Measurements from ENCODE around the gene ORAI2.
"Not testable (repeated sequence)": the region's sequence is repeated elsewhere in the genome, so short reads cannot be mapped to it uniquely, and the experiment has no call there.

ORAI2 gene

DNA sequence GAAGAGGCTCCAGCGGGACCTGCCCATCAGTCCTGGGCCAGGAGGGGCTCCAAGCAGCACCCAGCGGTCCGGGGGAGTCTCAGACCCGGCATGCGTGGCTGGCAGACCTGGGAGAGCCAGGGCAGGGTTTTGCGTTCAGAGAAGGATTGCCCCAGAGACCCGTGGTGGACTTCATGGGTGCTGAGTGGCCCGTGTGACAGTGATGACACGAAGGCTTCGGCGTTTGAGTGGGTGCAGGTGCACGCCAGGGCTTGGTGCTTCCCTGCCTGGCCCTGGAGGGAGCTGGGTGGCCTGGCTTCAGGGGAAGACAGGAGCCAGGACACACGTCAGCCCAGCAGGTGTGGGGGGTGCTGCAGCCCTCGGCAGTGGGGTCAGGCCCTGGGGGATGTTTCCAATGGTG is 13.9 kb downstream of the ORAI2 start:
- no peak for DNase-seq

DNA sequence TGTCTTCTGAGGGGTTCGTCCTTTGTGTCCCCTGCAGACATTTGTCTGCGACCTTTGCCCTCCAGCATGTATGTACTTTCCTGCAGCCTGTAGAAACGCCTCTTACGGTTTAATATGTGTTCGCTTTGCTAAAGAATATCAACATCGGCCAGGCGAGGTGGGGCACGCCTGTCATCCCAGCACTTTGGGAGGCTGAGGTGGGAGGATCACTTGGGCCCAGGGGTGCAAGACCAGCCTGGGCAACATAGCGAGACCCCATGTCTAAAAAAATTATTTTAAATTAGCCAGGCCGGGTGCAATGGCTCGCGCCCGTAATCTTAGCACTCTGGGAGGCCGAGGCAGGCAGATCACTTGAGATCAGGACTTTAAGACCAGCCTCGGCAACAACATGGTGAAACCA is 15.8 kb downstream of the ORAI2 start:
- DNase-seq: no peak

DNA sequence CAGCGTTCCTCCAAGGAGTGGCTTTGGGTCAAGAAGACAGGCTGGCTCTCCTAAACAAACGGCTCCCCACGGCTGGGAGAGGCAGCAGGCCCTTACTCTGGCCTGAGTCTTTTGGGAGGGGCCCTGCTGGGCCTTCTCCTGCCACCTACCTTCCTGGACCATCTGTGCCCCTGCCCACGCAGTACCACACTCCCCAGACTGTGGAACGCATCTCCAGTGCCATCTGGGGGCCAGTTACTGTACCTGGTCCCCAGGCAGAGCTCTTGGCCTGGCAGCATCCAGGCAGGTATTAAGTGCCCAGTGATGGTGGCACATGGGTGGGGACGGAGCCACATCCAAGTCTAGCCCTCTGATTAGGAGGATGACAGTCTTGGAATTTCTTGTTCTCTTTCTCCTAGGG is 16.9 kb downstream of the ORAI2 start:
- no peak for DNase-seq

DNA sequence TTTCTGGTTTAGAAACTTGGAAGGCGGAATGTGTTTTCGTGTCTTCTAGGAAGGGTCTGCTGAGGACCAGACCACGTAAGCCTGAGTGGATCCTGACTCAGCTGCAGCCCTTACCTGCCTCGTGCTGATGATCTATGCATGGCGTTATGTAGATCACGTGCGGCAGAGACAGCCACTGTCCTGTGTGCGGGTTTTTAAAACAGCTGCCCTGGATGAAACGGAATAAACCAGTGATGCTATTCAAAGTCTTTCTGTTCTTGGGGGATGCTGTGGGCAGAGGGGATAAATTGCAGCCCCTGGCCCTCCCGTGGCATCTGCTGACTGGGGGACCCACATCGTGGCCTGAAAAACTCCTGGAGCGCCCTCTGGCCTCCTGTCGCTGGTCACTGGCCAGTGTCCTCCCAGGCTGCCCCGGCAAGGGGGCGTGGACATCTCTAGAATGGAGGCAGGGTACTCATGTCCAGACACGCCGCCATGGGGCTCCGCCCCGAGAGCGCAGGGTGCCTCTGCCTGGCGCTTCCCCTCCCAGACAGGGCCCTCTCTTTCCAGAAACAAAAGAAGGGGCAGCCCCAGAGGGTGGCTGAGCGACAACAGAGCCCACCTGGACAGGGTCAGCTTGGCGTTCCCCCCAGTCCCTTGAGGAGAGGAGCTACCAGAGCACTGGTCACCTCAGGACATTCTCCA is 18.1 kb downstream of the ORAI2 start:
- no peak for DNase-seq

DNA sequence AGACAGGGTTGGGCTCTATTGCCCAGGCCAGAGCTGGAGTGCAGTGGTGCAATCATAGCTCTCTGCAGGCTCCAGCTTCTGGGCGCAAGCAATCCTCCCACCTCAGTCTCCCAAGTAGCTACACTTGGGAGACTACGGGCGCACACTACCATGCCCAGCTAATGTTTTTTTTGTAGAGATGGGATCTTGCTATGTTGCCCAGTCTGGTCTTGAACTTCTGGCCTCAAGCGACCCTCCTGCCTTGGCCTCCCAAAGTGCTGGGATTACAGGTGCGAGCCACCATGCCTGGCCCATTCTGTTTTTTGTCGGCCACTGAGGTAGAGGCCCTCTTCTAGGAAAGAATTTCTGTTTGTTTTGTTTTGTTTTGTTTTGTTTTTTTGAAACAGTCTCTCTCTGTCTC is 19.1 kb downstream of the ORAI2 start:
- DNase-seq: no peak

DNA sequence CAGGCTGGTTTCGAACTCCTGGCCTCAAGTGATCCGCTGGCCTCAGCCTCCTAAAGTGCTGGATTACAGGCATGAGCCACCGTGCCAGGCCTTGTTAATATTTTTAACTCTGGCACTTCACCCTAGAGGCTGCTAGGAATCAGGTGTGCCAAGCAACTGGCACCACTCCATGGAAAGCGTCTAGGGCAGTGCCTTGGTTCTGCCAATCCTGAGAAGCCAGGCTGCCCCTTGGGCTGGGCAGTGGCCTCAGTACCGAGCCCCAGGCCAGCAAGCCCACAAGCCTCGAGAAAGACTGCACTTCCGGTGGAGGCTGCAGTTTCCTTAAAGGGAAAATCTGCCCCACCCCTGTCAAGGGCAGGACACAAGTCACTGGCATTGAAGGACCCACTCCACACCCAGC is 19.9 kb downstream of the ORAI2 start:
- DNase-seq: no peak

DNA sequence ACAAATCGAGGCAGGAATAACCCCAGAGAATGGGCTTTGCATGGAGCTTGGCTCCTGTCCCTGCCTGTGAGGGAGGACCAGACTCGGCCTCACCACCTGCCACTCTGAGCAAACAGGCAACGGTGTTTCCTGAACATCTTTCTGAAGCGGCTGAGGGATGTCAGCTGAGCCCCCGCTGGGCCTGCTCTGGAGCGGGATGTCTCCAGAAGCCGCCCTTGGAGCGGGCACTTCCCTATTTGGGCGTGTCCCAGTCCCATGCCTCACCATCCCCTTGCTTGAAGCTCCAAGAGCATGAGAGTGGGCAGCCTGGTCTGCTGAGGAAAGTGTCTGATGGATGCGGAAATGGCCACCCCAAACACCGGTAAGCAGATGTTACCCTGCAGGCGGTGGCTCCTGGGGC is 21.1 kb downstream of the ORAI2 start:
- no peak for DNase-seq

DNA sequence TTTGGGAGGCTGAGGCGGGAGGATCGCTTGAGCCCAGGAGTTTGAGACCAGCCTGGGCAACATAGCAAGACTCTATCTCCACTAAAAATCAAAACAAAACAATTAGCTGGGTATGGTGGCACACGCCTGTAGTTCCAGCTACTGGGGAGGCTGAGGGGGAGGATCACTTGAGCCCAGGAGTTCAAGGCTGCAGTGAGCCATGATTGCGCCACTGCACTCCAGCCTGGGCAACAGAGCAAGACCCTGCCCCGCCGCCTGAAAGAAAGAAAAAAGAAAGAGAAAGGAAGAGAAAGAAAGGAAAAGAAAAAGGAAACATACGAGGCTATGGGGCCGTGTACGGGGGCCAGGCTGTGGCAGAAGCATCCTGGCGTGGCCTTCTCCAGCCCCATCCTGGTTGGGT is 21.6 kb downstream of the ORAI2 start:
- DNase-seq: not testable (repeated sequence)

DNA sequence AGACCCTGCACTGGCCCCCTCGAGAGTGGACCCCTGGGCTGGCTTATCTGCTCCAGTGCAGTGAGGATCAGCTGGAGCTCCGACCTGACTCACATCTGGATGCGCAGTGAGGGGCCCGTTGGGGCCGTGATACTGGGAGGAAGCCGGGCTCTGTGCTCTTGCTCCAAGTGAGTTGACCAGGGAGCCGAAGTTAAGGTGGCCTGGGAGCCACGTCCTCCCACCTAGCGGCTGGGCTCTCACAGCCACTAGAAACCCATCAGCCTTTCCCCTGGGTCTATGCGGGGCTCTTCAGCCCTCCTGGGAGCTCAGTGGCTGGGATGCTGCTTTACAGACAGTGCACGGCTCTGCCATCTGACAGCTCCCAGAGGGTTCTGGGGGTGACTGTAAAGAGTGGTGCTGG is 22.2 kb downstream of the ORAI2 start:
- DNase-seq: no peak

DNA sequence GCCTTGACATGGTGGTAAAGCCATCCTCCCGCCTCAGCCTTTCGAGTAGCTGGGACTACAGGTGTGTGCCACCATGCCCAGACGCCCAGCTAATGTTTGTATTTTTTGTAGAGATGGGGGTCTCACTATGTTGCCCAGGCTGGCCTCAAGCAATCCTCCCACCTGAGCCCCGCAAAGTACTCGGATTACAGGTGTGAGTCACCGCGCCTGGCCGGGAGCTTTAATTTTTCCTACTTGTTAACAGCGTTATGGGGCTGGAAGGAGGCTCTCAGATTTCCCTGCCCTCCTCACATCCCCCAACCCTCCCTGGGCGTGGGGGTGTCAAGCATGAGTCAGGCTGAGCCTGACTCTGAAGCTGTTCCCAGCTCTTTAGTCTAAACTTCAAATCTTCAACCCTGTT is 23.0 kb downstream of the ORAI2 start:
- no peak for DNase-seq

DNA sequence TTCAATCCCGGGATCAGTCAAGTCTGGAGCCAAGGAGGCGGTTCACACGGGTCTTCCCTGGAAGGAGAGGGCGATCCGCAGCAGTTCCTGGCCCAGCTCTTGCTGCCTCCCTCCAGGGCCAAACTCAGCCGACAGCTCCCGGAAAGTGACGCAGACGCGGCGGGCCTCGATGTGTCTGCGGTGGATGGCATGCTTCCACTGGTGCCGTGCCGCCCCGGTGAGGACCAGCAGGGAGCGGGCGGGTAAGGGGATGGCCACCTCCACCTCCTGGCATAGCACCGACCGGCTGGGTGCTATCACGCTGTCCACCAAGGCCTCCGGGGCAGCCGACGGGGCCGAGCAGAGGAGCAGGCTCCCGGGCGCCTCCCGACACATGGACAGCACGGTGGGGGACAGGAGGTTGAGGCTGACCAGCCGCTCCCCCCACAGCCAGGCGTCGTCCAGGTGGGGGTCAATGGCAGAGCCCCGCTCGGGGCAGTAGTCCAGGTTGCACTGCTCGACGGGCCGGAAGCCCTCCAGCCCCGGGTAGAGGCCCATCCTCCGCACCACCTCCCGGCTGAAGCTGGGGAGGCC is 24.1 kb downstream of the ORAI2 start:
- DNase-seq: no peak

DNA sequence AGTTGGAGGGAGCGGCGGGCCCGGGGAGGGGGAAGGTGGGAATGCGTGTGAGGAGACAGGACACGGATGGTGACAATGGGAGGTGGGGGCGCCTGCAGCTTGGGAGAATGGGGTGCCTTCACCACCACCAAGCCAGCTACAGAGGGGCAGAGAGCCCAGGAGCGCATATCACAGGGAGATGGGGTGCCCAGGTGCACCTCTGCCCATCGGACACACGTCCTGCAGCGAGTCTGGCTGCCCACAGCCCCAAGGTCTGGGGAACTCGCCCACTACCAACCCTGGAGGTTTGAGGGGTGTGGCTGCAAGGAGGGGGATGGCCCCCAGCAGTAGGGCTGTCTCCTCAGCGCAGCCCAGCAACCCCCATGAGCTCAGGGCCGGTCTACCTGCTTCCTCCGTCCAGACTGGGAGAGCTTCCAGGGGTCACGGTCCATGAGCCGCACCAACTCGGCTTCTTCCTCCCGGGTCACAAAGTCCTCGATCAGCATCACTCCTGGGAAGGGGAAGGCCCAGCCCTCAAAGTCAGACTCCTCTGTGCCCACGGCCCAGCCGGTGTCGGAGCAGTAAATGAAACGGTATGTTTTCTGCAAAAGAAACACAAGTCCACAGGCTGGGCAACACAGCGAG is 26.0 kb downstream of the ORAI2 start:
- no peak for DNase-seq

DNA sequence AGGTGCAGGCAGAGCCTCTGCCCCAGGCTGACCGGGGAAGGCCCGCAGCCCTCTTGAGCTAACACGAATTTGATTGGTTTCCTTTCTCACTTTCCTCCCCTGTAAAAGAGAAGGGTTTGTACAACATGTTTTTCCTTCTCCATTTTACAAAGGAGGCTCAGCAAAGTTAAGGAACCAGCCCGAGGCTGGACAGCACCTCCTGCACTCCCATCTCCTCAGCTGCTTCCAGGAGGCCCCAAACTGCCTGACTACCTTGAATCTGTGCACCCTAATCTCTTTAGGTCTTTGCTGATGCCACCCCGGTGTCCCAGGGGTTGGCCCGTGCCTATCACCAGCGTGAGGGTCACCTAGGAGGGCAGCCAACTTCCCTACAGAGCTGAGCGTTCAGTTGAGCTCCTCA is 27.1 kb downstream of the ORAI2 start:
- DNase-seq: no peak

DNA sequence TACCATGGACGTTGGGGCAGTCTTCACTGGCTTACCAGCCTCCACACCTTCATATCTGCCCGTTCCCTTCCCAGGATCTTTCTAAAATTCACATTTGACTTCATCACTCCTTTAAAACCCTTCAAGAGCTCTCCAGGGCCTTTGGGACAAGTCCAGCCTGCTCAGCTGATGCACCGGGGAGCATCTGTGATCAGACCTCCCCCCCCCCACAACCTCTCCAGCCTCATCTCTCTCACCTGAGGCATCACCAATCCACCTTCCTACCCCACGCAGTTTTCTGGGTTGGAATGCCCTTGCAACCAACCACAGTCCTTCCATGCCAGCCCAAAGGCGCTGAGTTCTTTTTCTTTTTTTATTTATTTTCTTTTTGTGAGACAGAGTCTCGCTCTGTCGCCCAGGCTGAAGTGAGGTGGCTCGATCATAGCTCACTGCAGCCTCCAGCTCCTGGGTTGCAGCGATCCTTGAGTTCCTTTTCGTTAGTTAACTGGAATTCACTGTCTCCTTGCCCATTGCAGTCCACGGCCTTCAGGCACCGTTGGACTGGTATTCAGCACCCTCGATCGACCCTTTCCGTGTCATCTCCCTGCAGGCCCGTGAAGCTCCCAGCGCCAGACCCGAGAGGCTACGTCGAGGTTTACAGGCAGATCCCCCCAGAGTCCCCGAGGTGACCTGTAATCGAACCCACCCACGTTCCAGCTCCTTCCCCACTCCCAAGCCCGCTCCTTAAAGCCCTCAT is 30.6 kb downstream of the ORAI2 start:
- DNase-seq: no peak

DNA sequence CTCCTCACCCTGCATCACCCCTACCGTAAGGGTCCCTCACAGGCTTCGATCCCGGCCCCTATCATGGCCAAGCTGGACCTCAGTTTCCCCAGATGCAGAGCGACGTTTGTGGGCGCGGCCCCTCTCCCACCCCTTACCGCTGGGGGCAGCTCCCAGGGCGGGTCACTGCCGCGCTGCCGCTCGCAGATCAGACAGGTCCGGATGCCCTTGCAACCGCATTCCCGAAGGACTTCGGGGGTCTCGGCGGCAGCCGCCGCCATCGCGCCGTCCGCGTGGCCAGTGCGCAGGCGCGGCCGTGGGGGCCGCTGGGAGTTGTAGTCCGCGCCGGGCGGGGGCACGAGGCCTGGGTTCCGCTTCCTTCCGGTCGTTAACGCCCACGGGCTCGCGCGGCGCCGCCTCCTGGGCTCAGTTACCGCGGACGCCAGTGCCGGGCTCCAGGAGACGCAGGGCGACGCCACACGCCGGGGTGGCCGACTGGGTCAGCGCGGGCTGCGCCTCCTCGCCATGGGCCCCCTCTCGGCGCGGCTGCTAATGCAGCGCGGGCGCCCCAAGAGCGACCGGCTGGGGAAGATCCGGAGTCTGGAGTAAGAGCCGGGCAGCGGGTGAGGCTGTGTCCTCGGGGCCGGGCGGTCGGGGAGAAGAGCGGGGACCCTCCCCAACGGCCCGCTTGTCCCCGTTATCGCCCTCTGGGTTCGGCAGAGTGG is 31.4 kb downstream of the ORAI2 start, which contains the start of the genes ALKBH4 and LRWD1:
Gene ALKBH4, minus strand, starts transcription at position 287 of the 704 bp plus-strand sequence. Its CDS starts 27 bp downstream, at position 260.
Gene LRWD1, plus strand, starts transcription at position 408 of the 704 bp plus-strand sequence. Its CDS starts 97 bp downstream, at position 505.
- DNase-seq: peak; percentile 75

DNA sequence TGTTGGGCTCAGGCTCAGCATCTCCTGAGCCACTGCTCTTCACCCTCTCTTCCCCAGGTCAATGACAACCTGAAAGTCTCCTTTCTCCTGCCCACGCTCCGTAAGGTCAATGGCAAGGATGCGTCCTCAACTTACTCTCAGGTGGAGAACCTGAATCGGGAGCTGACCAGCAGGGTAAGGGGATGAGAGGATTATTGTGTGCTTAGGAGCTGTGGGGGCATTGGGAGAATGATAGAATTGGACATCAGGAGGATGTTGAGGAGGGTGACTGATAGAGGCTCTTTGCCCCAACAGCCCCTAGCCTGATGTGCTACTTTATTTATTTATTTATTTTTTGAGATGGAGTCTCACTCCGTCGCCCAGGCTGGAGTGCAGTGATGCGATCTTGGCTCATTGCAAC is 32.7 kb downstream of the ORAI2 start:
- DNase-seq: no peak

DNA sequence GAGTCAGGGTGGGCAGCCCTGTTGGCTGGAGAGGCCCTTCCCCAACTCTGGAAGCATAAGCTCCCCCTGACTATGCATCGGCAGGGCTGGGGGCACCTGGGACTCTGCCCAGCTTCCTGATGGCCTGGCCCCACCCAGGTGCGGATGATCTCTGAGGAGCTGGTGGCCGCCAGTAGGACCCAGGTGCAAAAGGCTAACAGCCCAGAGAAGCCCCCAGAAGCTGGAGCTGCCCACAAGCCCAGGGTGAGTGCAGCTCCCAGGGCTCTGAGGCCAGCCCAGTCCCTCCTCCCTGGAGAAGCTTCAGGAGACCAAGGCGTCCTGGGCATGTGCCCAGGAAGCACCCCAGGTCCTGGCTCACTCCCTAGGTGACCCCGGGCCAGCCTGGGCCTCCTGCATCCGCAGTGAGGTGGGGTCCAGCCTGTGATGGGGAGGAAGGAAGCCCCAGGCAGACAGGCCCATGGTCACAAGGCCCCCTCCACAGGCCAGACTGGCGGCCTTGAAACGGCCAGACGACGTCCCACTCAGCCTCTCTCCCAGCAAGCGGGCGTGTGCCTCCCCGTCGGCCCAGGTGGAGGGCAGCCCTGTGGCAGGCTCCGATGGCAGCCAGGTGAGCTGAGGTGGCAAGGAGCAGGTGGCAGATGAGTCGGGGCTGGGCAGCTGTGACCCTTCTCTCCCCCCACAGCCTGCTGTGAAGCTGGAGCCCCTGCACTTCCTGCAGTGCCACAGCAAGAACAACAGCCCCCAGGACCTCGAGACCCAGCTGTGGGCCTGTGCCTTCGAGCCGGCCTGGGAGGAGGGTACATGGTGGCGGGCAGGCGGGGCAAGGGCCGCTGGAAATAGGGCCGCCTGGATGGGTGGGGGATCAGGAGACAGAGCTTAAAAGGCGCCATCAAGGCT is 34.5 kb downstream of the ORAI2 start:
- DNase-seq: no peak

DNA sequence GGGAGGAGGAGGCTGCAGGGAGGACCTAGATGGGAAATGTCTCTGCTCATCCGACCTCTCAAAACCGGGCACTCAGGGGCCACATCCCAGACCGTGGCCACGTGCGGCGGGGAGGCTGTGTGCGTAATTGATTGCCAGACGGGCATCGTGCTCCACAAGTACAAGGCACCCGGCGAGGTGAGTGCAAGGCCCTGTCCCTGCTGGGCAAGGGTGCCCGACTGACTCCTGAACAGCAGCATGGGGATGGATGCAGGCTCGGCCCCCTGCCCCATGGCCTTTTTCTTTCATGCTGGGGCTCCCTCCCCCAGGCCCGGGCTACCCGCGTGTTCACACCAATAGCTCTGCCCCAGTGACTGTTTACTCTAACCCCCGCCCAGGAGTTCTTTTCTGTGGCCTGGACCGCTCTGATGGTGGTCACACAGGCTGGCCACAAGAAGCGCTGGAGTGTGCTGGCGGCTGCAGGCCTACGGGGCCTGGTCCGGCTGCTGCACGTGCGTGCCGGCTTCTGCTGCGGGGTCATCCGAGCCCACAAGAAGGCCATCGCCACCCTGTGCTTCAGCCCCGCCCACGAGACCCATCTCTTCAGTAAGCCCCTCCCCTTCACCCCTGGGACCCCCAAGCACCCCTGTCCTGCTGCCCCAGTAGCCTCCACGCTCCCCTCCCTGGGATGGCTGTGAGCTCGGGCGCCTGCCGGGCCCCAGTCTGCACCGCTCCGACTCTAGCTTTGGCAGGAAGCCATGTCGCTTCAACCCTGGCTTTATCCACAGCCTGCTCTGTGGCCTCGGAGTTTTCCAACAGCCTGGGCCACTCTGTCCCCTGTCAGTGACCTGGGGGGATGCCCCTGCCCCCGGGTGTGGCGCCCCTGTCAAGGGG is 35.3 kb downstream of the ORAI2 start:
- DNase-seq: no peak

DNA sequence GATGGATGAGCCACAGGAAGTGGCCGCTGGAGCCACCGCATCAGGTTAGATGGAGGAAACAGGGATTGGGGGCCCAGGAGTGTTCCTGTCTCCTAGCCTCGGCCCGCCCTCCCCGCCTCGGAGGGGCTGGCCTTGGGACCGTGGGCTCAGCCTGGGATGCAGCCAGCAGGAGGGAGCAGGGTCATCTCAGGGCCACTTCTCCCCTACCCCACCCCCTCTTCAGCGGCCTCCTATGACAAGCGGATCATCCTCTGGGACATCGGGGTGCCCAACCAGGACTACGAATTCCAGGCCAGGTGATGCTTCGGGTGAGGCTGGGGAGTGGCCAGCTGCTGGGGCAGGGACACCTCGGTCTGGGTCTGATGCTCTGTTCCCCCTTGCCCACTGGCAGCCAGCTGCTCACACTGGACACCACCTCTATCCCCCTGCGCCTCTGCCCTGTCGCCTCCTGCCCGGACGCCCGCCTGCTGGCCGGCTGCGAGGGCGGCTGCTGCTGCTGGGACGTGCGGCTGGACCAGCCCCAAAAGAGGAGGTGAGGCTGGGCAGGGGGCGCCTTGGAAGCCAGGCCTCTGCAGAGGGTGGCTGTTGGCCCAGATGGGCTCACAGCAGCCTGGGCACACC is 36.1 kb downstream of the ORAI2 start:
- DNase-seq: no peak
